Measurements from ENCODE around the gene APLN. TPM values are rescaled to one million over a fixed set of nuclear protein-coding genes. Genes with fewer than 3 reads are reported as not detected.

APLN gene
- total RNA-seq, 4 donors from 2014 or later, result 1.3 to 2.6 TPM; not detected in 2

DNA sequence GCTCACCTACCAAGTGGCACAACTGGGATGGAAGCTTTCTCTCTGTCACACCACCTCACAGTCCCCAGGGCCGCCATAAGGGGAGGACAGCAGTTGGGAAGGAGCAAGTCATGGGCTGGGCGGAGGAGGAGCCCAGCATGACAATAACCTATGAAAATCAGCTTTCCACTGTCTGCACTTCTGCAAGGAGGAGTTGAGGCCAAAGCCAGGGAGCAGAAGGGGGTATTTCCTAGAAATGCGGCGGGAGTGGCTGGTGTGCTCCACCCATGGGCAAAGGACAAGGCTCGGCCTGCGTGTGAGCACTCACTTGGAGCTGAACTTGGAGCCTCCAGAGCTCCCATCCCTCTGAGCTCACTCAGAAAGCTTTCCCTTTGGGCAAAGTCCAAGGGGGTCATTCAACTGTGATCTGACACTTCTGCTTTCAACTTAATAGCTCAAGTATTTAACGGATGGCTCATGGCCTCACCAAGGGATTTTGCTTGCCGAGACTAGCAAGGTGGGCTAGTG is 18.5 kb downstream of the APLN start:
- intact Hi-C loops (cut with DNase I; ENCODE audit: low total_unique reads), result loop anchor here (10.0 kb wide), 1 partner anchor 89 kb away; no protein-coding TSS in a partner anchor
- H3K9me3 ChIP-seq, result no peaks in the 10 kb centered on the region
- no peaks in the 10 kb centered on the region for H3K4me1 ChIP-seq
- no peaks in the 10 kb centered on the region for H3K27me3 ChIP-seq
- H3K4me3 ChIP-seq, result no peak overlapping the region
- H3K36me3 ChIP-seq, result no peaks in the 10 kb centered on the region
- DNase-seq, result no peak
- H3K27ac ChIP-seq, result no peak overlapping the region
- TF ChIP-seq CTCF (IDR thresholded peaks at IDR 0.05), result no peak
- no peak for TF ChIP-seq POLR2A (IDR thresholded peaks at IDR 0.05)

DNA sequence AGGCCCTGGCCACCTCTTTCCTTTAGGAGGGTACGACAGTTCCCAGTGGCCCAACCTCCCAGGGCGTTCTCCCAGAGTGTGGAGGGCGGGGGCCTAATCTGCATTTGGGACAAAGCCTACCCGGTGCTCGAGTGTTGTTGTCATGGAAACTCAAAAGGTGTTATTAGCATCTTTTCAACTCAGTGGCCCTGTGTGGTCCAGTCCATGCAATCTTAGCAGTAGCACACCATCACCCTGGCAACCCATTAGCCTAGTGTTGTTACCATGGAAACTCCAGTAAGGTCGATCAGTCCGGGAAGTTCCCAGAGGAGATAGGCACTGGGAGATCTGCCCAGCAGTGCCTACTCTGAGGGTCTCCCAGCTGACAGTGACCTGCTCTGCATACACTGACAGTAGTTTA is 20.2 kb downstream of the APLN start:
- intact Hi-C loops (cut with DNase I; ENCODE audit: low total_unique reads), result loop anchor here (10.0 kb wide), 1 partner anchor 90 kb away; no protein-coding TSS in a partner anchor
- H3K4me3 ChIP-seq, result no peak overlapping the region
- TF ChIP-seq POLR2A (IDR thresholded peaks at IDR 0.05) (no peak), CTCF (IDR thresholded peaks at IDR 0.05) (no peak)

DNA sequence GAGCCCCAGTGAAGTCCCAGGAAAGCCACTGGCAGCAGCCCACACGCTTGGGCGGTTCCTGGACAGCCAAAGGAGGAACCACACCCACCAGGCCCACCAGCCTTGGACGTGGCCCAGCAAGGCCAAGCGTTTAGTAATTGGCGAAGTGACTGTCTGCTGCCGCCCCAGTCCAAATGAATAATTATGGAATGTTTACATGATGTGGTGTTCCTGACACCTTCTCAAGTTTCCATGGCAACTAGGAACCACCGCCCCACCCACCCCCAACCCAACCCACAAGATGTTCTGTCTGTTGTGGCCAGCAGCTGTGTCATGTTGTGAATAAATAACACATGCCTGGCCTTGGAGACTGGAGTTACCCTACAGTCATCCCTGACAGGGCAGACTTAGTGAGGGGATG is 22.3 kb downstream of the APLN start:
- intact Hi-C loops (cut with DNase I; ENCODE audit: low total_unique reads), result loop anchor here (10.0 kb wide), 1 partner anchor 92 kb away; no protein-coding TSS in a partner anchor
- Histone ChIP-seq H3K27ac (no peak overlapping the region), H3K9me3 (no peaks in the 10 kb centered on the region), H3K36me3 (no peaks in the 10 kb centered on the region), H3K4me1 (no peaks in the 10 kb centered on the region), H3K4me3 (no peak overlapping the region), H3K27me3 (no peaks in the 10 kb centered on the region)
- no peak for DNase-seq
- no peak for TF ChIP-seq CTCF (IDR thresholded peaks at IDR 0.05)

More for the DNA sequence above, 20.2 kb downstream of the APLN start:
- H3K27me3 ChIP-seq, result no peaks in the 10 kb centered on the region
- H3K36me3 ChIP-seq, result no peaks in the 10 kb centered on the region
- H3K27ac ChIP-seq, result no peak overlapping the region
- DNase-seq, result no peak
- H3K9me3 ChIP-seq, result no peaks in the 10 kb centered on the region
- H3K4me1 ChIP-seq, result no peaks in the 10 kb centered on the region

DNA sequence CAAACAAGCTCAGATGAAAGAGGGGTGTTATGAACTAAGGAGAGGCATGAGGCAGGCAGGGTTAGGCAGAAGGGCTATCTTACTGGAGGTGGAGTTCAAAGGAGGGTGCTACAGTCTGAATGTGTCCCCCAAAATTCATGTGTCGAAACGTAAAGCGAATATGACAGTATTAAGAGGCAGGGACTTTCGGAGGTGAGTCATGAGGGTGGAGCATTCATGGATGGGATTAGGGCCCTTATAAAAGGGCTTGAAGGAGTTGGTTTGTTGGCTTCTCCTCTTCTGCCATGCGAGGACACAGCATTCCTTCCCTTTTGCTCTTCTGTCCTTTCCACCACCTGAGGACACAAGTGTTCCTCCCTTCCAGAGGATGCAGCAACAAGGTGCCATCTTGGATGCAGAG is 22.9 kb downstream of the APLN start:
- H3K36me3 ChIP-seq, result no peaks in the 10 kb centered on the region
- no peaks in the 10 kb centered on the region for H3K9me3 ChIP-seq
- H3K27me3 ChIP-seq, result no peaks in the 10 kb centered on the region
- no peak for DNase-seq
- H3K27ac ChIP-seq, result no peak overlapping the region
- TF ChIP-seq CTCF (IDR thresholded peaks at IDR 0.05) (no peak), POLR2A (IDR thresholded peaks at IDR 0.05) (no peak)
- no peak overlapping the region for H3K4me3 ChIP-seq
- no peaks in the 10 kb centered on the region for H3K4me1 ChIP-seq
- intact Hi-C loops (cut with DNase I; ENCODE audit: low total_unique reads), result loop anchor here (10.0 kb wide), 1 partner anchor 93 kb away; no protein-coding TSS in a partner anchor

DNA sequence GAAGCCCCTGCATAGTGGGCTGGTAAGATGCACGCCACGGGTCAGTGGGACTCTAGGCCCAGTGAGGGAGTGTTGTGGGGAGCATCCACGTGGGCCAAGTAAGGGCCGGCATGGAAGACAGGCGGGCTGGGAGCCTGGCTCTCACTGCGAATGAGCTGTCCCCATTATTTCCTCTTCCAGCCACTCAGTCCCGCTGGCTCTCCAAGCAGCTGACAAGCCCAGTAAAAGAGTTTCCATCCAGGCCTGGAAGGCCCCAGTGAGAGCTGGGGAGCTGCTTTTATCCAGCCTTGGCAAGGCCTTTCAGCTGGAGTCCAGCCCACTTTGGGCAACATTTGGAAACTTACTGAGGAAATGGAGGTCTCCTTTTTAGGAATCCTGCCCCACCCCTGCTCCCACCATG is 24.9 kb downstream of the APLN start:
- DNase-seq, result no peak
- H3K36me3 ChIP-seq, result no peaks in the 10 kb centered on the region
- intact Hi-C loops (cut with DNase I; ENCODE audit: low total_unique reads), result loop anchor here (10.0 kb wide), 1 partner anchor 95 kb away; no protein-coding TSS in a partner anchor

More for the DNA sequence above, 24.9 kb downstream of the APLN start:
- Histone ChIP-seq H3K27ac (no peak overlapping the region), H3K4me1 (no peaks in the 10 kb centered on the region), H3K4me3 (no peak overlapping the region), H3K27me3 (no peaks in the 10 kb centered on the region), H3K9me3 (no peaks in the 10 kb centered on the region)
- TF ChIP-seq POLR2A (IDR thresholded peaks at IDR 0.05) (no peak), CTCF (IDR thresholded peaks at IDR 0.05) (no peak)
